ENCODE data around the gene BMP5. TPM values are rescaled to one million over a fixed set of nuclear protein-coding genes. Genes with fewer than 3 reads are reported as not detected.

The BMP5 gene
- total and polyA plus RNA-seq, 5 donors from 2014 or later: not detected

DNA sequence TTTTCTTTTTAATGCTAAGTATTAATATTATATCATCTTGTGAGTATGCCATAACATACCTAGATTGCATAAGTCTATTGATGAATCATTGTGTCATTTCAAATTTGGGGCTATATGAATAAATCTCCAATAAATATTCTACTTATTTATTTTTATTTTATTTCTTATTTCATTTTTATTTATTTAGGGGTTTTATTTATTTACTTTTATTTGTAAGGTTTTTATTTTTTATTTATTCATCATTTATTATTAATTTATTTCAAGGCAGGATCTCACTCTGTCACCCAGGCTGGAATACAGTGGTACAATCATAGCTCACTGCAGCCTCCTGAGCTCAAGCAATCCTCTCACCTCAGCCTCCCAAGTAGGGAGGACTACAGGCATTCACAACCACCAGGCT, 36.3 kb downstream of the BMP5 start:
- no peak for ATAC-seq (ENCODE audit: low read depth in 2 of 2)
- Histone ChIP-seq H3K27ac (ENCODE audit: insufficient read depth, low read length, poor library complexity, severe bottlenecking) (no peak overlapping the region), H3K36me3 (ENCODE audit: control insufficient read depth, insufficient read depth, low read length) (no peaks in the 10 kb centered on the region), H3K27me3 (ENCODE audit: control insufficient read depth, insufficient read depth, low read length) (no peaks in the 10 kb centered on the region), H3K4me3 (ENCODE audit: low read depth, low read length) (no peak overlapping the region), H3K9me3 (ENCODE audit: control insufficient read depth in 2 of 2, low read length in 2 of 2) (no peaks in the 10 kb centered on the region), H3K4me1 (ENCODE audit: control insufficient read depth, insufficient read depth, low read length, poor library complexity, severe bottlenecking) (no peaks in the 10 kb centered on the region)
- DNase-seq: no peak
- H3K27ac Mint-ChIP-seq: no peak overlapping the region
- no peaks in the 10 kb centered on the region for H3K27me3 Mint-ChIP-seq
- H3K4me3 Mint-ChIP-seq: no peak overlapping the region
- H3K36me3 Mint-ChIP-seq: no peaks in the 10 kb centered on the region
- H3K4me1 Mint-ChIP-seq: no peaks in the 10 kb centered on the region
- peaks cover 0 to 10% (median 0%) of the 10 kb centered on the region in 7 donors for H3K9me3 Mint-ChIP-seq

DNA sequence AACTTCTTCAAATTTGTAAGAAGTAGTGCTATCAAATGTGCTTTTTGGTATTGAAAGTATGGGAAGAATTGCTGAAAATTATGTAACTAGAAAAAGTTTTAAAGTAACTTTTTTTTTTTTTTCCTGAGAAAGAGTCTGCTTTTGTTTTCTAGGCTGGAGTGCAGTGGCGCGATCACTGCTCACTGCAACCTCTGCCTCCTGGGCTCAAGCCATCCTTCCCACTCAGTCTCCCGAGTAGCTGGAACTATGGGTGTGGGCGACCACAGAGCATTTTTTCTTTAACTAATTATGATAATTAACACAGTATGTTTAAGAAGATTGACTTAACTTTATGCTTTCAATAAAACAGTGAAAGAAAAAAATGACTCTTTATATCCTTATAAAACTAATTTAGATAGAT, 38.4 kb downstream of the BMP5 start:
- Mint-ChIP-seq H3K4me3 (no peak overlapping the region), H3K36me3 (no peaks in the 10 kb centered on the region), H3K27ac (no peak overlapping the region), H3K27me3 (no peaks in the 10 kb centered on the region), H3K9me3 (peaks cover 0 to 6% (median 2%) of the 10 kb centered on the region in 7 donors), H3K4me1 (no peaks in the 10 kb centered on the region)
- ATAC-seq (ENCODE audit: low read depth in 2 of 2) (no peak), DNase-seq (no peak)
- H3K27me3 ChIP-seq (ENCODE audit: control insufficient read depth, insufficient read depth, low read length): no peaks in the 10 kb centered on the region
- H3K4me3 ChIP-seq (ENCODE audit: low read depth, low read length): no peak overlapping the region
- H3K27ac ChIP-seq (ENCODE audit: insufficient read depth, low read length, poor library complexity, severe bottlenecking): no peak overlapping the region
- H3K36me3 ChIP-seq (ENCODE audit: control insufficient read depth, insufficient read depth, low read length): no peaks in the 10 kb centered on the region
- H3K9me3 ChIP-seq (ENCODE audit: control insufficient read depth in 2 of 2, low read length in 2 of 2): no peaks in the 10 kb centered on the region
- H3K4me1 ChIP-seq (ENCODE audit: control insufficient read depth, insufficient read depth, low read length, poor library complexity, severe bottlenecking): no peaks in the 10 kb centered on the region

DNA sequence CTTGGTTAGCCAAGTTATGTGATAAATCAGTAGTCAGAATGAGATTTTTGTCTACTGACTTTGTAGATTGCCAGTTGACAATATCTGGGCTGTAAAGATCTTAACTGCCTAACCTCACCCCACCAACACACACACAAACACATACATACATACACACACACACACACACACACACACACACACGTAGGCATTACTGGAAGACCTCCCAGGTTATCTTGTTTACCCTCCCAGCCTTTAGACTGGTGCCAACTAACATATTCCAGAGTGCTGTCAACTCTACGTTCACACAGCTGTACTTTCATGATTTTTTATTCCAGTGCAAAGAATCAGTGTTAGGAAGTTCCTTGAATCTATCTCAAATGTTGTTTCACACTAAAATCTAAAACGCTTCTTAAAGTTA, 38.9 kb downstream of the BMP5 start:
- H3K4me1 Mint-ChIP-seq: no peaks in the 10 kb centered on the region
- Histone ChIP-seq H3K27ac (ENCODE audit: insufficient read depth, low read length, poor library complexity, severe bottlenecking) (no peak overlapping the region), H3K27me3 (ENCODE audit: control insufficient read depth, insufficient read depth, low read length) (no peaks in the 10 kb centered on the region), H3K4me1 (ENCODE audit: control insufficient read depth, insufficient read depth, low read length, poor library complexity, severe bottlenecking) (no peaks in the 10 kb centered on the region), H3K9me3 (ENCODE audit: control insufficient read depth in 2 of 2, low read length in 2 of 2) (no peaks in the 10 kb centered on the region), H3K4me3 (ENCODE audit: low read depth, low read length) (no peak overlapping the region), H3K36me3 (ENCODE audit: control insufficient read depth, insufficient read depth, low read length) (no peaks in the 10 kb centered on the region)
- H3K27ac Mint-ChIP-seq: no peak overlapping the region
- peaks cover 0 to 6% (median 2%) of the 10 kb centered on the region in 7 donors for H3K9me3 Mint-ChIP-seq
- H3K27me3 Mint-ChIP-seq: no peaks in the 10 kb centered on the region
- no peak for ATAC-seq (ENCODE audit: low read depth in 2 of 2)
- H3K4me3 Mint-ChIP-seq: no peak overlapping the region
- no peaks in the 10 kb centered on the region for H3K36me3 Mint-ChIP-seq
- DNase-seq: no peak

DNA sequence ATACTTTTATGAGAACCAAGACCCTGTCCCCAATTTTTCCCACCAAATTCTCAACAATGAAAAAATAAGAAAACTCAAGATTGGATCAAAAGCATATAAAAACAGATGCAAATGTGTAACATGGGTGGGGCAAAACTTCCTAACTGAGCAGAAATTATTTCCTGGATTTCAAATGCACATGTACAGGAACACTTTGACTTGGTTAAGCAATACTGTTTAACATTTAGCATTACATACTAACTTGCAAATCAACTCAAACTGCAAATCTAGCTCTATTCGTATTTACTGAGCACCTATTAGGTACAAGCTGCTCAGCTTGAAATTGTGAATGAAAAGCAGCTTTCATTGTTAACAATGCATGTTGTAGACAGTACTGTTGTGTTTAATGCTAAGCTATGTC, 40.2 kb downstream of the BMP5 start:
- Mint-ChIP-seq H3K27ac (no peak overlapping the region), H3K4me3 (no peak overlapping the region), H3K4me1 (no peaks in the 10 kb centered on the region), H3K9me3 (peaks cover 0 to 10% (median 2%) of the 10 kb centered on the region in 7 donors), H3K36me3 (no peaks in the 10 kb centered on the region), H3K27me3 (no peaks in the 10 kb centered on the region)
- H3K4me1 ChIP-seq (ENCODE audit: control insufficient read depth, insufficient read depth, low read length, poor library complexity, severe bottlenecking): no peaks in the 10 kb centered on the region
- no peaks in the 10 kb centered on the region for H3K9me3 ChIP-seq (ENCODE audit: control insufficient read depth in 2 of 2, low read length in 2 of 2)
- DNase-seq (no peak), ATAC-seq (ENCODE audit: low read depth in 2 of 2) (no peak)
- H3K27me3 ChIP-seq (ENCODE audit: control insufficient read depth, insufficient read depth, low read length): no peaks in the 10 kb centered on the region
- no peak overlapping the region for H3K4me3 ChIP-seq (ENCODE audit: low read depth, low read length)
- H3K27ac ChIP-seq (ENCODE audit: insufficient read depth, low read length, poor library complexity, severe bottlenecking): no peak overlapping the region
- no peaks in the 10 kb centered on the region for H3K36me3 ChIP-seq (ENCODE audit: control insufficient read depth, insufficient read depth, low read length)

DNA sequence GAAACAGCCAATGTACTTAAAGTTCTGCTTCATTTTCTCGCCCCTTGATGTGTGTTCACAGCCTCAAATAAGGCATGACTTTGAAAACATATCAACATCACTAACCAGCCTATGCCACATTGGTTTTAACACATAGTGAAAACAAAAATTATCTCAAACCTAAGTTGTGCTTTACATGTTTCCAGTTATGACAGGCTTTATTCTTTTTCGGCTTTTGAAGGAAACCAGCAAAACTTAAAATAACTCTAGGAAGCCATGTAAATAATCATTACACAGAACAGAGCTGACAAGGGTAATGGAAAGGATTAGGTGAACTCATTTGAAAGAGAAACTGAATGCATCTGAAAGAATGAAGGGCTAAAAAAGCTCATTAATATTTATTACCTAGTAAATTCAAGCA, 42.1 kb downstream of the BMP5 start:
- Mint-ChIP-seq H3K36me3 (no peaks in the 10 kb centered on the region), H3K27me3 (no peaks in the 10 kb centered on the region), H3K4me3 (no peak overlapping the region), H3K4me1 (no peaks in the 10 kb centered on the region), H3K9me3 (peaks cover 0 to 10% (median 2%) of the 10 kb centered on the region in 7 donors), H3K27ac (no peak overlapping the region)
- no peak for DNase-seq
- Histone ChIP-seq H3K27ac (ENCODE audit: insufficient read depth, low read length, poor library complexity, severe bottlenecking) (no peak overlapping the region), H3K4me3 (ENCODE audit: low read depth, low read length) (no peak overlapping the region), H3K4me1 (ENCODE audit: control insufficient read depth, insufficient read depth, low read length, poor library complexity, severe bottlenecking) (no peaks in the 10 kb centered on the region), H3K9me3 (ENCODE audit: control insufficient read depth in 2 of 2, low read length in 2 of 2) (no peaks in the 10 kb centered on the region), H3K27me3 (ENCODE audit: control insufficient read depth, insufficient read depth, low read length) (no peaks in the 10 kb centered on the region), H3K36me3 (ENCODE audit: control insufficient read depth, insufficient read depth, low read length) (no peaks in the 10 kb centered on the region)
- no peak for ATAC-seq (ENCODE audit: low read depth in 2 of 2)

DNA sequence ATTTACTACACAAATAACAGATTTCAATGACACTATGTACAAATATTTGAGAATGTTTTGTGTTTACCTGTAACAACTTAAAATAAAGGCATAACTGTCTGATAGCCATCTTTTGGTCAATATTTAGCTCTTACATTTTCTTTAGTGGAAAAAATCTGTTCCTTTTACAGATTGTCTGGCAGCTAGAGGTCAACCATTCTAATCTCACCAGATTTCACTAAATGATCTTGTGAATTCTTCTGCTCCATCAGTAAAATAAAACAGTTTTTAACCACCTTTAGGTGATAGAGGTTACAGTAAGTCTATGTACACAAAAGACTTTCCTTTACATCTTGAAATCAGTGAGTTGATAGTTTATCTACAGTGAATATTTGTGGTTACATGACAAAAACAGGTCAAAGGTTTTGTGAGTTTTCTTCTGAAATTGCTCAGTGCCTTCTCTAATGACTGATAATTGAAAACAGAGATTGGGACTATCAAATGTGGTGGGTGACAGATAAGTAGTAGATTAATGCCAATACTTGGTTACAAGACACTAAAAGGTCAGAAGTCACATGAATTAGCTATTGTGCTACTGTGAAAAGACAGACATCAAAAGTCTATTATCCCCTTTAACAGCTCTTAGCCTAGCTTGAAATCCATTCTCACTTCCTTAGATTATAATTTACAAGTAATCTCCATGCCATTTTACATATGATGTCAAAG, 47.4 kb downstream of the BMP5 start:
- H3K27me3 ChIP-seq (ENCODE audit: control insufficient read depth, insufficient read depth, low read length): no peaks in the 10 kb centered on the region
- H3K36me3 ChIP-seq (ENCODE audit: control insufficient read depth, insufficient read depth, low read length): no peaks in the 10 kb centered on the region
- no peak overlapping the region for H3K27ac Mint-ChIP-seq
- H3K27me3 Mint-ChIP-seq: no peaks in the 10 kb centered on the region
- H3K4me1 ChIP-seq (ENCODE audit: control insufficient read depth, insufficient read depth, low read length, poor library complexity, severe bottlenecking): no peaks in the 10 kb centered on the region
- H3K9me3 ChIP-seq (ENCODE audit: control insufficient read depth in 2 of 2, low read length in 2 of 2): no peaks in the 10 kb centered on the region
- H3K27ac ChIP-seq (ENCODE audit: insufficient read depth, low read length, poor library complexity, severe bottlenecking): no peak overlapping the region
- no peaks in the 10 kb centered on the region for H3K36me3 Mint-ChIP-seq
- H3K4me1 Mint-ChIP-seq: no peaks in the 10 kb centered on the region
- H3K4me3 ChIP-seq (ENCODE audit: low read depth, low read length): no peak overlapping the region
- ATAC-seq (ENCODE audit: low read depth in 2 of 2) (no peak), DNase-seq (no peak)
- no peak overlapping the region for H3K4me3 Mint-ChIP-seq
- peaks cover 0 to 17% (median 4%) of the 10 kb centered on the region in 7 donors for H3K9me3 Mint-ChIP-seq

DNA sequence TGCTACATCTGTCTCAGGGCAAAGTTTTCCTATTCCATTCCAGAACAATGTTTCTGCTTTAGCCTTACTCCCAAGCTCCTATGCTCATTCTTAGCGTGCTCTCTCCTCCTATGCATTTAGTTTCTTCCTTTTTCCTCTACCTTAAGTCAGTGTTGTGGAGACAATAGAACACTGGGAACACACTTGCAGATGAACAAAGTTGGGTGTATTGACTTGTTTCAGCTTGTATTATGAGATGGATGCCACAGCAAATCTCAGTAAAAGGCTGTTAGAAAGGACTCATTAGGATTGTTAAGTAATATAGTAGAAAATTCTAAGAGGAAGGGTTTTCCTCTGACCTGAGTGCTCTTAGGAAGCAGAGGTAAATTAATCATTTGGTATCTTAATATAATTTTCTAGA, 48.4 kb downstream of the BMP5 start:
- H3K4me1 ChIP-seq (ENCODE audit: control insufficient read depth, insufficient read depth, low read length, poor library complexity, severe bottlenecking): no peaks in the 10 kb centered on the region
- no peaks in the 10 kb centered on the region for H3K36me3 ChIP-seq (ENCODE audit: control insufficient read depth, insufficient read depth, low read length)
- H3K9me3 ChIP-seq (ENCODE audit: control insufficient read depth in 2 of 2, low read length in 2 of 2): no peaks in the 10 kb centered on the region
- H3K36me3 Mint-ChIP-seq: no peaks in the 10 kb centered on the region
- H3K27me3 Mint-ChIP-seq: no peaks in the 10 kb centered on the region
- no peak for DNase-seq
- ATAC-seq (ENCODE audit: low read depth in 2 of 2): no peak
- no peak overlapping the region for H3K27ac ChIP-seq (ENCODE audit: insufficient read depth, low read length, poor library complexity, severe bottlenecking)
- peaks cover 0 to 15% (median 2%) of the 10 kb centered on the region in 7 donors for H3K9me3 Mint-ChIP-seq
- H3K4me3 Mint-ChIP-seq: no peak overlapping the region
- H3K4me3 ChIP-seq (ENCODE audit: low read depth, low read length): no peak overlapping the region
- no peaks in the 10 kb centered on the region for H3K4me1 Mint-ChIP-seq
- H3K27me3 ChIP-seq (ENCODE audit: control insufficient read depth, insufficient read depth, low read length): no peaks in the 10 kb centered on the region
- no peak overlapping the region for H3K27ac Mint-ChIP-seq

DNA sequence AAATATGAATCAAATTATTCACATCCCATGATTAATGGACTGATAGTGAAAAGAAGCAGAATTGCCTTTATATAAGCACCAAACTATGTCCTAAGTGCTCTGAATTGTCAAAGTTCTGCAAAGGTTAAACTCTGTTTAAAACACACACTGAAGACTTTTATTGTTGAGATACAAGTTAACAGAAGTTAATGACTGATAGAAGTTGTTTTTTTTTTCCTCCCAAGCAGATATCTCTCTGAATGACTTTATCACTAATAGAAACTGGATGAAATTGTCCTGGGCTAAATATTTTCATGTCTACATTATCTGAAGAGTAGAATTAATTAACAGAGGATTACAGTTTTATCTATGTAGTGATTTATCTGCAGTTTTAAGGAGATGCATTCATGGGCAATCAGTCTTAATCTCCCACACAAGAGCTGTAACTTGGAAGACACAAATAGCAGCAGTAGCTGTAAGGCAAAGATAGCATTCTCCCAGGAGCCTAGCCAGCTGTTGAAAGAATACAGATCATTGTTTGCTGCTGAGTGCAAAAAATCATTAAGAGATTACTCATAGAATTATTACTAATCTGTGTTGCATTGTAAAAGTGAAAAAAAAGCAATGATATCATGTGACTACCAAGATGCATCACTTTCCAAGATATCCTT, 49.9 kb downstream of the BMP5 start:
- Mint-ChIP-seq H3K9me3 (peaks cover 0 to 10% (median 2%) of the 10 kb centered on the region in 7 donors), H3K4me3 (no peak overlapping the region), H3K36me3 (no peaks in the 10 kb centered on the region), H3K4me1 (no peaks in the 10 kb centered on the region), H3K27me3 (no peaks in the 10 kb centered on the region), H3K27ac (no peak overlapping the region)
- Histone ChIP-seq H3K36me3 (ENCODE audit: control insufficient read depth, insufficient read depth, low read length) (no peaks in the 10 kb centered on the region), H3K9me3 (ENCODE audit: control insufficient read depth in 2 of 2, low read length in 2 of 2) (no peaks in the 10 kb centered on the region), H3K27ac (ENCODE audit: insufficient read depth, low read length, poor library complexity, severe bottlenecking) (no peak overlapping the region), H3K27me3 (ENCODE audit: control insufficient read depth, insufficient read depth, low read length) (no peaks in the 10 kb centered on the region), H3K4me1 (ENCODE audit: control insufficient read depth, insufficient read depth, low read length, poor library complexity, severe bottlenecking) (no peaks in the 10 kb centered on the region), H3K4me3 (ENCODE audit: low read depth, low read length) (no peak overlapping the region)
- no peak for DNase-seq
- no peak for ATAC-seq (ENCODE audit: low read depth in 2 of 2)
